ENCODE data around the gene BCAT1. TPM values are rescaled to one million over a fixed set of nuclear protein-coding genes. Genes with fewer than 3 reads are reported as not detected.

BCAT1 gene
- total RNA-seq, 1 experiment from 2014 or later, result 0.74 TPM

DNA sequence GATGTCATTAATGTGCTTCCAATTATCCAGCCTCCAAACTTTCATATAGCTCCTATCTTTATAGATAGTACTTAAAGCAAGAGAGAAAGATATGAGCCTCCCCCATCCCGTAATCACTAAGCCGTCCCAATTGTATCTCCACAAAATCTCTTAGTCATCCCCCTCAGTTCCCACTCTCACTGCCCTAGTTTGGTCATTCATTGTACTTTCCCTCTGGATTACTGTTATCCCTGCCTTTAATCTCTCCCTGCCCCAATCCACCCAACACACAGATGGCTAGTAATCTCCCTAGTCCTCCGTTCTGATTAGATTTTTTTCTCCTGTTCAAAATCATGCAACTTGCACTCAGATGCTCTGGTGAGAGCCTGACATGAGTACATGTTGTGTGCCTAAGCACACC lies 5.4 kb upstream of the BCAT1 start:
- CTCF ChIA-PET, result no interaction called here
- TF ChIP-seq EZH2phosphoT487 (IDR thresholded peaks at IDR 0.05; ENCODE audit: borderline replicate concordance) (no peak), EZH2 (IDR thresholded peaks at IDR 0.05) (no peak), SRF (IDR thresholded peaks at IDR 0.05; ENCODE audit: low read depth) (no peak), EGR1 (IDR thresholded peaks at IDR 0.05; ENCODE audit: low read depth) (no peak), ELF1 (IDR thresholded peaks at IDR 0.05; ENCODE audit: borderline replicate concordance, low read depth) (no peak)
- TF ChIP-seq, protein P1, sequence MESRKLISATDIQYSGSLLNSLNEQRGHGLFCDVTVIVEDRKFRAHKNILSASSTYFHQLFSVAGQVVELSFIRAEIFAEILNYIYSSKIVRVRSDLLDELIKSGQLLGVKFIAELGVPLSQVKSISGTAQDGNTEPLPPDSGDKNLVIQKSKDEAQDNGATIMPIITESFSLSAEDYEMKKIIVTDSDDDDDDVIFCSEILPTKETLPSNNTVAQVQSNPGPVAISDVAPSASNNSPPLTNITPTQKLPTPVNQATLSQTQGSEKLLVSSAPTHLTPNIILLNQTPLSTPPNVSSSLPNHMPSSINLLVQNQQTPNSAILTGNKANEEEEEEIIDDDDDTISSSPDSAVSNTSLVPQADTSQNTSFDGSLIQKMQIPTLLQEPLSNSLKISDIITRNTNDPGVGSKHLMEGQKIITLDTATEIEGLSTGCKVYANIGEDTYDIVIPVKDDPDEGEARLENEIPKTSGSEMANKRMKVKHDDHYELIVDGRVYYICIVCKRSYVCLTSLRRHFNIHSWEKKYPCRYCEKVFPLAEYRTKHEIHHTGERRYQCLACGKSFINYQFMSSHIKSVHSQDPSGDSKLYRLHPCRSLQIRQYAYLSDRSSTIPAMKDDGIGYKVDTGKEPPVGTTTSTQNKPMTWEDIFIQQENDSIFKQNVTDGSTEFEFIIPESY (IDR thresholded peaks at IDR 0.05; ENCODE audit: extremely low read depth, insufficient replicate concordance, low read length), result no peak

DNA sequence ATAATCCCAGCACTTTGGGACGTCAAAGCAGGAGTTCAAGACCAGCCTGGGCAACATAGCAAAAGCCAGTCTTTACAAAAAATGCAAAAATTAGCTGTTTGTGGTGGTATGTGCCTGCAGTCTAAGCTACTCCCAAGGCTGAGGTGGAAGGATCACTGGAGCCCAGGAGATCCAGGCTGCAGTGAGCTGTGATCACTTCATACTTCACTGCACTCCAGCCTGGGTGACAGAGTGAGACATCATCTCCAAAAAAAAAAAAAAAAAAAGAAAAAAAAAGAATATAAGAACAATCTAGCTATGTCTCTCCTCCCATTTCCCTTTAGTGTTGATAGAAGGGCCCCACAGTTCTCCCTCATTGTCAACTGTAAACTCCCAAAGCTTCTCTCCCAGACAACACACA lies 3.5 kb upstream of the BCAT1 start:
- no peak overlapping the region for H2AFZ ChIP-seq (ENCODE audit: low read depth, low read length, poor library complexity, severe bottlenecking)
- BruUV-seq (replicated peaks), result no TSS peak
- H3K79me2 ChIP-seq (ENCODE audit: insufficient read depth, low read length), result no peaks in the 10 kb centered on the region
- no peak for ATAC-seq
- no peaks in the 10 kb centered on the region for H3K36me3 ChIP-seq (ENCODE audit: control insufficient read depth in 1 of 2, insufficient read depth in 2 of 2, low read length in 2 of 2)
- ChIA-PET POLR2A (no interaction called here), CTCF (no interaction called here), RAD21 (ENCODE audit: low non-redundant PET in 1 of 2, low total read pairs in 2 of 2, uncharacterized antibody in 2 of 2, unreplicated experiment in 2 of 2) (no interaction called here)
- no peak overlapping the region for H3K4me2 ChIP-seq (ENCODE audit: low read length)
- no peaks in the 10 kb centered on the region for H3K9me3 ChIP-seq (ENCODE audit: control insufficient read depth in 1 of 2, insufficient read depth in 1 of 2, low read depth in 1 of 2, low read length in 2 of 2)
- H3K27ac ChIP-seq (ENCODE audit: low read depth, low read length), result no peak overlapping the region
- intact Hi-C loops (cut with micrococcal nuclease), result no loop called here
- H3K4me3 ChIP-seq (replicated peaks in 1 of 2; ENCODE audit: low read depth in 1 of 2, low read length in 2 of 2), result no peak overlapping the region
- no peaks in the 10 kb centered on the region for H3K9me2 ChIP-seq (ENCODE audit: insufficient read depth)
- TF ChIP-seq ZFX (IDR thresholded peaks at IDR 0.05), result no peak
- no peak for TF ChIP-seq EGR1 (IDR thresholded peaks at IDR 0.05; ENCODE audit: low read depth)
- no peak for TF ChIP-seq CEBPB (IDR thresholded peaks at IDR 0.05; ENCODE audit: low read depth)
- TF ChIP-seq EZH2phosphoT487 (IDR thresholded peaks at IDR 0.05; ENCODE audit: borderline replicate concordance), result no peak
- TF ChIP-seq CBX3 (IDR thresholded peaks at IDR 0.05; ENCODE audit: low read depth), result no peak
- no peak for TF ChIP-seq SRF (IDR thresholded peaks at IDR 0.05; ENCODE audit: low read depth)
- no peak for TF ChIP-seq EZH2 (IDR thresholded peaks at IDR 0.05)
- TF ChIP-seq, protein P2, sequence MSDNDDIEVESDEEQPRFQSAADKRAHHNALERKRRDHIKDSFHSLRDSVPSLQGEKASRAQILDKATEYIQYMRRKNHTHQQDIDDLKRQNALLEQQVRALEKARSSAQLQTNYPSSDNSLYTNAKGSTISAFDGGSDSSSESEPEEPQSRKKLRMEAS (IDR thresholded peaks at IDR 0.05), result no peak
- no peak for TF ChIP-seq SIN3A (IDR thresholded peaks at IDR 0.05; ENCODE audit: low read depth)
- TF ChIP-seq, protein P3, sequence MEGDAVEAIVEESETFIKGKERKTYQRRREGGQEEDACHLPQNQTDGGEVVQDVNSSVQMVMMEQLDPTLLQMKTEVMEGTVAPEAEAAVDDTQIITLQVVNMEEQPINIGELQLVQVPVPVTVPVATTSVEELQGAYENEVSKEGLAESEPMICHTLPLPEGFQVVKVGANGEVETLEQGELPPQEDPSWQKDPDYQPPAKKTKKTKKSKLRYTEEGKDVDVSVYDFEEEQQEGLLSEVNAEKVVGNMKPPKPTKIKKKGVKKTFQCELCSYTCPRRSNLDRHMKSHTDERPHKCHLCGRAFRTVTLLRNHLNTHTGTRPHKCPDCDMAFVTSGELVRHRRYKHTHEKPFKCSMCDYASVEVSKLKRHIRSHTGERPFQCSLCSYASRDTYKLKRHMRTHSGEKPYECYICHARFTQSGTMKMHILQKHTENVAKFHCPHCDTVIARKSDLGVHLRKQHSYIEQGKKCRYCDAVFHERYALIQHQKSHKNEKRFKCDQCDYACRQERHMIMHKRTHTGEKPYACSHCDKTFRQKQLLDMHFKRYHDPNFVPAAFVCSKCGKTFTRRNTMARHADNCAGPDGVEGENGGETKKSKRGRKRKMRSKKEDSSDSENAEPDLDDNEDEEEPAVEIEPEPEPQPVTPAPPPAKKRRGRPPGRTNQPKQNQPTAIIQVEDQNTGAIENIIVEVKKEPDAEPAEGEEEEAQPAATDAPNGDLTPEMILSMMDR (IDR thresholded peaks at IDR 0.05 in 2 of 3, conservative IDR thresholded peaks at IDR 0.05 in 1 of 3; ENCODE audit: borderline replicate concordance in 1 of 3, insufficient read depth in 1 of 3, low read depth in 2 of 3, low read length in 2 of 3), result no peak
- TF ChIP-seq TCF7L2 (IDR thresholded peaks at IDR 0.05; ENCODE audit: borderline replicate concordance, extremely low read depth, insufficient read depth, insufficient read length), result no peak
- TF ChIP-seq RAD21 (IDR thresholded peaks at IDR 0.05; ENCODE audit: low read depth), result no peak
- TF ChIP-seq JUND (IDR thresholded peaks at IDR 0.05), result no peak
- no peak for TF ChIP-seq POLR2A (IDR thresholded peaks at IDR 0.05; ENCODE audit: borderline replicate concordance, extremely low read depth, insufficient read depth, insufficient read length)
- TF ChIP-seq, protein P4, sequence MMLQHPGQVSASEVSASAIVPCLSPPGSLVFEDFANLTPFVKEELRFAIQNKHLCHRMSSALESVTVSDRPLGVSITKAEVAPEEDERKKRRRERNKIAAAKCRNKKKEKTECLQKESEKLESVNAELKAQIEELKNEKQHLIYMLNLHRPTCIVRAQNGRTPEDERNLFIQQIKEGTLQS (IDR thresholded peaks at IDR 0.05), result no peak
- H3K4me1 ChIP-seq (ENCODE audit: control insufficient read depth in 1 of 2, insufficient read depth in 2 of 2, low read length in 2 of 2), result no peaks in the 10 kb centered on the region
- no peaks in the 10 kb centered on the region; the same call in 1 of the 2 replicates for H4K20me1 ChIP-seq (ENCODE audit: insufficient read depth)
- no peaks in the 10 kb centered on the region for H3K27me3 ChIP-seq (ENCODE audit: insufficient read depth, low read length)
- H3K9ac ChIP-seq (ENCODE audit: low read length), result no peak overlapping the region
- no peak for DNase-seq (ENCODE audit: low read depth, low spot score)

More for the DNA sequence above, 5.4 kb upstream of the BCAT1 start:
- no peaks in the 10 kb centered on the region for H3K27me3 ChIP-seq (ENCODE audit: insufficient read depth, low read length)
- H3K9me2 ChIP-seq (ENCODE audit: insufficient read depth), result no peaks in the 10 kb centered on the region
- no peaks in the 10 kb centered on the region for H3K9me3 ChIP-seq (ENCODE audit: control insufficient read depth in 1 of 2, insufficient read depth in 1 of 2, low read depth in 1 of 2, low read length in 2 of 2)
- H3K4me1 ChIP-seq (ENCODE audit: control insufficient read depth in 1 of 2, insufficient read depth in 2 of 2, low read length in 2 of 2), result no peaks in the 10 kb centered on the region
- POLR2A ChIA-PET, result no interaction called here
- DNase-seq (ENCODE audit: low read depth, low spot score), result no peak
- H3K27ac ChIP-seq (ENCODE audit: low read depth, low read length), result no peak overlapping the region
- H3K4me3 ChIP-seq (replicated peaks in 1 of 2; ENCODE audit: low read depth in 1 of 2, low read length in 2 of 2), result no peak overlapping the region
- no peaks in the 10 kb centered on the region for H3K36me3 ChIP-seq (ENCODE audit: control insufficient read depth in 1 of 2, insufficient read depth in 2 of 2, low read length in 2 of 2)
- RAD21 ChIA-PET (ENCODE audit: low non-redundant PET in 1 of 2, low total read pairs in 2 of 2, uncharacterized antibody in 2 of 2, unreplicated experiment in 2 of 2), result no interaction called here
- no peak overlapping the region for H3K4me2 ChIP-seq (ENCODE audit: low read length)
- ATAC-seq, result no peak
- no peaks in the 10 kb centered on the region; the same call in 1 of the 2 replicates for H4K20me1 ChIP-seq (ENCODE audit: insufficient read depth)
- intact Hi-C loops (cut with micrococcal nuclease), result no loop called here
- H3K9ac ChIP-seq (ENCODE audit: low read length), result no peak overlapping the region
- no TSS peak for BruUV-seq (replicated peaks)
- no peak overlapping the region for H2AFZ ChIP-seq (ENCODE audit: low read depth, low read length, poor library complexity, severe bottlenecking)
- no peaks in the 10 kb centered on the region for H3K79me2 ChIP-seq (ENCODE audit: insufficient read depth, low read length)

All from HCT116 (cell line).